Measurements from ENCODE around the gene ZNF335.

Gene ZNF335

GRCh38 chr20:45899046-45899835, 72.8 kb downstream of the ZNF335 start:
- no peak for DNase-seq (ENCODE audit: low spot score)
- no peak for TF ChIP-seq CTCF (IDR thresholded peaks at IDR 0.05; ENCODE audit: extremely low read depth, insufficient read depth, missing control alignments)
- in situ Hi-C loops (cut with MboI; ENCODE audit: low pct_unique_long_range_greater_than_20kb, low sequenced_read_pairs, unreplicated experiment), result no loop called here
